GM12872 (cell line): ENCODE results near the gene MTREX.

Experiments used
- TF ChIP-seq, protein P1 (sequence below): IDR thresholded peaks from 3 replicates; pipeline ENCODE4 v1.5.1; 2011; ENCODE audit warnings: low read depth, mild to moderate bottlenecking, low read length, moderate library complexity; ENCODE audit not compliant: insufficient read depth

MTREX gene

GRCh38 chr5:55427157-55427556 is 119.4 kb downstream of the MTREX start:
- TF ChIP-seq, protein P1, sequence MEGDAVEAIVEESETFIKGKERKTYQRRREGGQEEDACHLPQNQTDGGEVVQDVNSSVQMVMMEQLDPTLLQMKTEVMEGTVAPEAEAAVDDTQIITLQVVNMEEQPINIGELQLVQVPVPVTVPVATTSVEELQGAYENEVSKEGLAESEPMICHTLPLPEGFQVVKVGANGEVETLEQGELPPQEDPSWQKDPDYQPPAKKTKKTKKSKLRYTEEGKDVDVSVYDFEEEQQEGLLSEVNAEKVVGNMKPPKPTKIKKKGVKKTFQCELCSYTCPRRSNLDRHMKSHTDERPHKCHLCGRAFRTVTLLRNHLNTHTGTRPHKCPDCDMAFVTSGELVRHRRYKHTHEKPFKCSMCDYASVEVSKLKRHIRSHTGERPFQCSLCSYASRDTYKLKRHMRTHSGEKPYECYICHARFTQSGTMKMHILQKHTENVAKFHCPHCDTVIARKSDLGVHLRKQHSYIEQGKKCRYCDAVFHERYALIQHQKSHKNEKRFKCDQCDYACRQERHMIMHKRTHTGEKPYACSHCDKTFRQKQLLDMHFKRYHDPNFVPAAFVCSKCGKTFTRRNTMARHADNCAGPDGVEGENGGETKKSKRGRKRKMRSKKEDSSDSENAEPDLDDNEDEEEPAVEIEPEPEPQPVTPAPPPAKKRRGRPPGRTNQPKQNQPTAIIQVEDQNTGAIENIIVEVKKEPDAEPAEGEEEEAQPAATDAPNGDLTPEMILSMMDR = no peak

DNA sequence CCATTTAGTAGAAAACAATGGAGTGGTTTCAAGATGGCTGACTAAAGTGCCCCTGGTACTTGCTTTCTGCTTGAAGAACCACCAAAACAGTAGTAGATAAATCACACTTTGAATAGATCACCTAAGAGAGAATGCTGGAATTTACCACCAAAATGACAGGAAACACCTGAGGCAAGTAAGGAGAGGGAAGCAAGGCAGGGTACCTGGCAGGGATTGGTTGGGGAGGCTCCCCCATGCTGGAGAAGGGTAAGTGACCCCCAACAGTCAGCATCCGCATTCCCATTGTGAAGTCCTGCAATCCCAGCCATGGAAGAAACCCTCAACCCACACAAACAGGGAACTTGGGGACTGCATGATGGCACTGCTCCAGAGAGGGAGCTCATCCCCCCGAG is 121.4 kb downstream of the MTREX start:
- TF ChIP-seq, protein P1 = no peak

- TF ChIP-seq, protein P1 = no peak
These were observed 121.9 kb downstream of the MTREX start for GRCh38 chr5:55429613-55430253.

- TF ChIP-seq, protein P1 = no peak
These were observed 124.8 kb downstream of the MTREX start for GRCh38 chr5:55432549-55432948.

DNA sequence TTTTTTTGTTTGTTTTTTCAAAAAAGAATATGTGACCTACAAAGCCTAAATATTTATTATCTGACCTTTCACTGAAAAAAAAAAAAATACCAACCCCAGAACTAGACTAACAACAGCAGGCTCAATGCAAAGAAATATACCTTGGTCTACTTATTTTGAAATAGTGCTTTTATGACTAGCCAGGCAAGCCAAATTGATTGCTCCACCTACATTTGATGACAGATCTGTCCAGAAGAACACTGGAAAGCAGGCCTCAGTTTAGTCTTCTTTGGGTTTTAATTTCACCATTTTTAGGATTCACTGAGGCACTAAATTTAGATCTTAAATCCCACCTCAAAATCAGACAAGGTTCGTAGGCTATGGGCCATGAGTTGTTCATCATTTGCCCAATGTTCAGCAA is 129.7 kb downstream of the MTREX start:
- TF ChIP-seq, protein P1 = no peak

DNA sequence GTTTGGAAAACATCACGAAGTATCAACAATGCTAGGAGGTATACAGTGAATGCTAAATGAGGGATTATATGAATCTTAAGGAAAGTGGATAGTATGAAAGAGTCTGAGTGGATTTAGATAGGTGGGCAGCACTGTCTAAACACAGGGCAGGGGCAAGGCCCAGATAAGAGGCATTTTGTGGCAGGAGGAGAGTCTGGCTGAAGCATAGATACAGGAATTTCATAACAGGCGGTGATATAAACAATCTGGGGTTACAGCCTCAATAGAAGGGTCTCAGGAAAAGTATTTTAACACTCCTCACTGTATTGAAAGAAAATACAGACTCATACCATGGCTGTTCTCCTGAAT is 130.0 kb downstream of the MTREX start:
- TF ChIP-seq, protein P1 = no peak

DNA sequence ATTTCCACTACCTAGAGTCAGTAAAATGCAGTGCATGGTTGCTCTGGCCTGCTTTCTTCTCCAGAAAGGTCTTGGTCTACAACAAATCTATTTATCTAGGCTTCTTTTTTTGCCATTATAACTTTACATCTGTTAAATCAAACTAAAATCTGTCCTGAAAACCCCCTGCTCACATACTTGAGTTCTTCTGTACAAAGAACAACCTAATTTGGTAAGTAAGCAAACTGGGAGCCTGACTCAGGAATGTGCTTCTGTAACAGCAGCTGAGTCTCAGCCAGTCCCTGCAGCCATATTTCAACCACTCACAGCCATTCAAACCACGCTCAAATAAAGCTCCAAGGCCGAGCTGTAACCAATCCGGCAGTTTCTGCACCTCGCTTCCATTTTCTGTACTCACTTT is 131.2 kb downstream of the MTREX start:
- TF ChIP-seq, protein P1 = no peak

GRCh38 chr5:55440188-55440646 is 132.4 kb downstream of the MTREX start:
- TF ChIP-seq, protein P1 = no peak
